Hepatocyte (in vitro differentiated cells): ENCODE measurements around the gene UAP1. TPM values are rescaled to one million over a fixed set of nuclear protein-coding genes. Genes with fewer than 3 reads are reported as not detected.
A peak's percentile ranks its signal among the peaks of the same experiment; 100 is the strongest.

Experiments used
- DNase-seq: peaks from one replicate; pipeline ENCODE4 v3.0.0-alpha.2; 2016; ENCODE audit warnings: low spot score
- H2AFZ ChIP-seq: fragments of 200-600 bp; sonication (generic); 2 replicates; pipeline ENCODE4 v1.6.0; 2016; ENCODE audit warnings: antibody characterized with exemption, mild to moderate bottlenecking
- H3K27ac ChIP-seq: fragments of 200-600 bp; sonication (generic); 2 replicates; pipeline ENCODE4 v1.5.1; 2016; ENCODE audit warnings: mild to moderate bottlenecking
- H3K27me3 ChIP-seq: fragments of 200-600 bp; sonication (generic); 2 replicates; pipeline ENCODE4 v1.6.1; 2016
- H3K36me3 ChIP-seq: fragments of 200-600 bp; sonication (generic); replicated peaks from 2 replicates; pipeline ENCODE4 v1.5.1; 2016; ENCODE audit warnings: low read depth; ENCODE audit not compliant: insufficient read depth
- H3K4me1 ChIP-seq: fragments of 200-600 bp; sonication (generic); 2 replicates; pipeline ENCODE4 v1.5.1; 2016; ENCODE audit warnings: mild to moderate bottlenecking, moderate library complexity; ENCODE audit not compliant: insufficient read depth
- H3K4me2 ChIP-seq: fragments of 200-600 bp; sonication (generic); 2 replicates; pipeline ENCODE4 v1.6.0; 2016
- H3K4me3 ChIP-seq: fragments of 200-600 bp; sonication (generic); 2 replicates; pipeline ENCODE4 v1.5.1; 2016; ENCODE audit warnings: mild to moderate bottlenecking
- H3K79me2 ChIP-seq: fragments of 200-600 bp; sonication (generic); 2 replicates; pipeline ENCODE4 v1.6.0; 2017; ENCODE audit warnings: mild to moderate bottlenecking
- H3K9me2 ChIP-seq: fragments of 200-600 bp; sonication (generic); replicated peaks from 2 replicates; pipeline ENCODE4 v1.6.0; 2017; ENCODE audit warnings: mild to moderate bottlenecking; ENCODE audit not compliant: insufficient read depth
- H3K9me3 ChIP-seq: fragments of 200-600 bp; sonication (generic); 2 replicates; pipeline ENCODE4 v1.5.1; 2016; ENCODE audit warnings: low read depth, mild to moderate bottlenecking
- H4K20me1 ChIP-seq: fragments of 200-600 bp; sonication (generic); 2 replicates; pipeline ENCODE4 v1.6.0; 2016; ENCODE audit warnings: mild to moderate bottlenecking; ENCODE audit not compliant: insufficient read depth, poor library complexity, severe bottlenecking
- CTCF ChIP-seq: fragments of 200-600 bp; sonication (generic); IDR thresholded peaks from 2 replicates; pipeline ENCODE4 v1.5.1; 2016; ENCODE audit warnings: antibody characterized with exemption, mild to moderate bottlenecking; ENCODE audit not compliant: poor library complexity
- EZH2 ChIP-seq: fragments of 200-600 bp; sonication (generic); IDR thresholded peaks from 2 replicates; pipeline ENCODE4 v1.6.1; 2016; ENCODE audit warnings: antibody characterized with exemption, mild to moderate bottlenecking, borderline replicate concordance
- EZH2phosphoT487 ChIP-seq: fragments of 200-600 bp; sonication (generic); IDR thresholded peaks from one replicate; pipeline ENCODE4 v1.6.1; 2018; ENCODE audit warnings: antibody characterized with exemption, mild to moderate bottlenecking, low read depth, moderate library complexity; ENCODE audit not compliant: unreplicated experiment, severe bottlenecking
- WGBS: methylation state at CpG from one replicate; pipeline ENCODE4 v1.1.6; 2016; ENCODE audit warnings: low lambda C conversion rate; ENCODE audit errors: missing lambda C conversion rate; 5-methylcytosine and 5-hydroxymethylcytosine counted together
- polyA plus RNA-seq: library from polyadenylated mRNA; unstranded; fragments of >200 nt; fragmentation: Nextera tagmentation; extraction: Ambion mirVana; gene quantifications from 2 replicates; pipeline ENCODE4 v1.2.1, GENCODE V29; 2016
- total RNA-seq: library from RNA; depleted of rRNA; stranded (reverse); fragments of >200 nt; gene quantifications from 2 replicates; pipeline ENCODE4 v1.2.3, GENCODE V29; 2014

The UAP1 gene
- total and polyA plus RNA-seq, 2 experiments from 2014 or later, result 57.4 to 65.2 TPM

DNA sequence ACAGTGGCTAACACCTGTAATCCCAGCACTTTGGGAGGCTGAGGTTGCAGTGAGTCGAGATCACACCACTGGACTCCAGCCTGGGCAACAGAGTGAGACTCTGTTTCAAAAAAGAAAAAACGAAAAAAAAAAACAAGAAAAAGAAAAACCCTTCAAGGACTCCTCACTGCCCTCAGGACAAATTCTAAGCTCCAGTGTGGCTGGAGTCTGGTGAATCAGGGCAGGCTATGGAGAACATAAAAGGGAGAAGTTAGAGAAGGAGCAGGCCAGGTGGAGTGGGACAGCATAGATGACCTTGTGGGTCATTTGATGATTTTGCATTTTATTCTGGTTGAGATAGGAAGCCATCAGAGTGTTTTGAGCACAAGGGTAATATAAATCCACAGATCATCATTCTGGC lies 12.5 kb upstream of the UAP1 start:
- H3K4me1 ChIP-seq, result peaks cover 6% of the 10 kb centered on the region
- no peaks in the 10 kb centered on the region for H3K9me3 ChIP-seq
- H3K9me2 ChIP-seq, result no peaks in the 10 kb centered on the region
- H3K4me3 ChIP-seq, result no peak overlapping the region
- 81% methylated on average over 2 of the region's 2 CpGs for WGBS
- H3K27ac ChIP-seq, result peak overlapping the region; percentile 71
- H3K4me2 ChIP-seq, result no peak overlapping the region
- H3K36me3 ChIP-seq, result no peaks in the 10 kb centered on the region
- H4K20me1 ChIP-seq, result no peaks in the 10 kb centered on the region
- H3K27me3 ChIP-seq, result no peaks in the 10 kb centered on the region
- H3K79me2 ChIP-seq, result no peaks in the 10 kb centered on the region
- H2AFZ ChIP-seq, result no peak overlapping the region
- TF ChIP-seq EZH2phosphoT487 (no peak), EZH2 (no peak), CTCF (no peak)
- DNase-seq, result no peak

DNA sequence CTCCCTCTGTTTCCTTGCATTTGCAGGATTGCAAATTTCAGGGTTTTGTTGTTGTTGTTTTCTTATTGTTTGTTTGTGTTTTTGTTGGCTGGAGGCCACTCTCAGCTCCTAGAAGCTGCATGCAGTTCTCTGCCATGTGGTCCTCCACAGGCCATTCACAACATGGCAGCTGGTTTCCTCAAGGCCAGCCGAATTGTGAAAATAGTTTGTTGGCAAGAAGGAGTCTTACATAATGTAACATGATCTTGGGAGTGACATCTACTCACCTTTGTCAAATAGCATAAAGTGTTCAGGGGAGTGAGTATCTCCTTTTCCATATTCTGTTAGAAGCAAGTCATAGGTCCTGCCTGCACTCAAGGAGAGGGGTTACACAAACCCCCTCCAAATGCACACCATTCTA lies 10.6 kb upstream of the UAP1 start:
- Histone ChIP-seq H3K9me2 (no peaks in the 10 kb centered on the region), H3K36me3 (no peaks in the 10 kb centered on the region), H2AFZ (no peak overlapping the region), H3K79me2 (no peaks in the 10 kb centered on the region), H3K27ac (no peak overlapping the region), H3K4me3 (no peak overlapping the region), H3K27me3 (no peaks in the 10 kb centered on the region), H4K20me1 (no peaks in the 10 kb centered on the region), H3K4me2 (no peak overlapping the region), H3K4me1 (peaks cover 6% of the 10 kb centered on the region), H3K9me3 (no peaks in the 10 kb centered on the region)
- DNase-seq, result no peak
- TF ChIP-seq EZH2, result no peak
- TF ChIP-seq EZH2phosphoT487, result no peak
- no peak for TF ChIP-seq CTCF
- 79% methylated on average over 1 of the region's 1 CpG for WGBS

DNA sequence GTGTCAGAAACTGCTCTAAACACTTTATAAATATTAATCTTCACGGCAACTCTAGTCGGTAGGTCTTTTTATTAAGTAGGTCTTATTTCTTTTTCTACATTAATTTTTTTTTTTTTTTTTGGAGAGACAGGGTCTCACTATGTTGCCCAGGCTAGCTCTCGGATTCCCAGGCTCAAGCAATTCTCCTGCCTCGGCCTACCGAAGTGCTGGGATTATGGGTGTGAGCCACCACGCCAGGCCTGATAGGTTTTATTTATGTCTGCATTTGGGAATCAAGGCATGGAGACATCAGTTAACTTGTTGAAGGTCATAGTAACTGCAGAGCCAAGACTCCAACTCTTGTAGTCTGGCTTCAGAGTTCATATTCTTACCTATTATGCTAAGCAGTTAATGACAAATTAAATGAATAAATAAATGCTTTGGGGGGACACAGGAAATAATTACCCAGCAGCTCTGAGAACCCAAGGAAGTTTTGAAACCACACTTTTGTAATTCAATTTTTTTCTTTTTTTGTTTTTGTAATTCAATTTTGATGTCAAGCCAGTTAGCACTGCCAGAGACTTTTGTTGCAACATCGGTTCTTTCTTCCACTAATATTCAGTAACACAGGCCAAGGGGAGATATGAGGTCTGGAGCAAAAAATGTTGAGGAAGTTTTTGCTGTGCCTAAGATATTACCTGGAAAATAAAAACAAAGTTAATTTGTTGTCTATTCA lies 9.4 kb upstream of the UAP1 start:
- H3K27ac ChIP-seq, result no peak overlapping the region
- H2AFZ ChIP-seq, result no peak overlapping the region
- DNase-seq, result no peak
- no peak for TF ChIP-seq CTCF
- no peak for TF ChIP-seq EZH2phosphoT487
- no peak for TF ChIP-seq EZH2
- peaks cover 6% of the 10 kb centered on the region for H3K4me1 ChIP-seq
- 96% methylated on average over 7 of the region's 7 CpGs for WGBS
- H3K4me3 ChIP-seq, result no peak overlapping the region
- no peaks in the 10 kb centered on the region for H4K20me1 ChIP-seq
- H3K9me2 ChIP-seq, result no peaks in the 10 kb centered on the region
- no peak overlapping the region for H3K4me2 ChIP-seq
- no peaks in the 10 kb centered on the region for H3K9me3 ChIP-seq
- H3K27me3 ChIP-seq, result no peaks in the 10 kb centered on the region
- H3K79me2 ChIP-seq, result no peaks in the 10 kb centered on the region
- H3K36me3 ChIP-seq, result no peaks in the 10 kb centered on the region
